GM21717 (cell line): Measurements from ENCODE around the gene SMARCB1.

ENCODE experiments used
- ATAC-seq: cut with Tn5 transposase; IDR thresholded peaks from one replicate; pipeline ENCODE4 v1.9.1; 2021; ENCODE audit warnings: mild to moderate bottlenecking, moderate library complexity; ENCODE audit not compliant: unreplicated experiment

SMARCB1 gene

DNA sequence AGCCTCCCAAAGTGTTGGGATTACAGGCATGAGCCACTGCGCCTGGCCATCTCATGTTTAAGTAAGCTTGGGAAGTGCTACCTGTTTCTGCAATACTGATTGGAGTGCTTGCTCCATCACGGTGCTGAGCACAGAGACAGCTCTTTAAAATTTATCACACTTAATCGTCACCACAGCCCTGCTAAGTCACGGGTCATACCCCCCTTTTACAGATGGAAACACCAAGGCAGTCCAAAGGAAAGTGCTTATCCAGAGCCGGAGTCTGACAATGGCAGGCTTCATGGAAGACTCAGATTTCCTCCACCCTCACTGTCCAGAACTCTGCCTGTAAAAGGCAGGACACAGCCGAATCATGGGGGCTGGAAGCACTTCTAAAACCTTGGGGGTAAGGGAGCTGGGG, 26.7 kb upstream of the SMARCB1 start:
- no peak for ATAC-seq

DNA sequence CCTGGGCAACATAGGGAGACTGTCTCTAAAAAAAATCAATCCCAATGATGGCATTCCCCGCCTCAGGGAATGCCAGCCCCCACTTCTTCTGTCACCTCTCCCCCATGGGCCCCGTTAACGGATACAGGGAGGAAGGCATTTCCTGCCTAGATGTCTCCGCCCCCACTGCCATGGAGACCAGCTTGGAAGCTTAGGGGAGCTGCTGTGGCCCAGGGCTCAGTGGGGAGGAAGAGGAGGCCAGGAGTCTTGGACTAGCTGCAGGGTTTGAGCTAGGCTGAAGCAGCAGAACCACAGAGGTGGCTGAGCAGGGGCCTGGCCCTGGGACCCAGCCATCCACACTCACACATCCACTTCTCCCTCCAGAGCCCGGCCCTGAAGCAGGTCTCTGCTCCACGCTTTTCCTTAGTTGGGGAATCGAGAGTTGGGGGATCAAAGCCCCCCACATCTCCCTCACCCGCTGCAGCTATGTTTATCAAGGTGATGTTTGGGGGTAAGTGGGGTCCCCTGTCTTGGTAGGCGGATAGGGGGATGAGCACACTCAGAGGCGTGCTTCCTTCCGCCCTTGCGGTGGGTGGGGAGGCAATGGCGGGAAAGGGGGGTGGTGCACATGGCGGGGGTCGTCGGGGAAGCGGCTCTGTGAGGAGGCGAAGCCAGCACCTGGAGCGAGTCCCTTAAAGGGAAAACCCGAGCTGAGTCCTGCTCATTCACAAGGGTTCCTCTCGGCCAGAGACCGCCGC, 23.8 kb upstream of the SMARCB1 start, which contains the start of gene C22orf15:
C22orf15 (plus strand) TSS at position 149 of the 737 bp plus-strand sequence; CDS start at position 466, 317 bp downstream.
- ATAC-seq, result no peak

DNA sequence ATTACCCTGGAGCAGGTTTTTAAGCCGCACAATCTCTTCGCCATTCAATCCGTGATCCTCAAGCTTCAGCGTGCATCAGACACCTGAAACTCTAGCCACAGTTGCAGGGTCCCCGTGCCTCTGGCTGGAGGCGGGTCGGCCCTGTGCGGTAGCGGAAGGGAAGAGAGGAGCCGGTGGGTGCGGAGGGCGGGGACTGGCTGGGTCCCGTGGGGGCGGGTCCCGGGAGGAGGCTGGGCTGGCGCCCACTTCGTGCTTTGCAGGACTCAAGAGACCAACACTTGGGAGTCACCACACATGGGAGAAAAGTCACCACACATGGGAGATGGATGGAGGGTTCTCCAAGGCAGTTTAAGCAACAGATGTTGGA, 23.2 kb upstream of the SMARCB1 start:
- no peak for ATAC-seq

DNA sequence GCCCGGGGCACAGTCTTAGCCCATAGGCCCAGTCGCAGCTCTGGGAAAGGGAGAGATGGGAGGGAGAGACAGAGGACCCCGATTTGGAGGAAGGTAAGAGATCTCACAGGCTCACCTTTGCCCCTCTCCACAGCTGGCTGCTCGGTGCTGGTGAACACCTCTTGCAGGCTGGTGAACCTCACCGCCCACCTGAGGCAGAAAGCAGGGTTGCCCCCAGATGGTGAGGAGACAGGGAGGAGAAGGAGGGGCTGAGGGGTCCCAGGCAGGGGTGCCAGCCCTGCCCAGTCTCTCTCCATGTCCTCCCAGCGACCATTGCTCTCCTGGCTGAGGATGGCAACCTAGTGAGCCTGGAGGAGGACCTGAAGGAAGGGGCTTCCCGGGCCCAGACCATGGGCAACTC, 22.8 kb upstream of the SMARCB1 start:
- ATAC-seq, result no peak

DNA sequence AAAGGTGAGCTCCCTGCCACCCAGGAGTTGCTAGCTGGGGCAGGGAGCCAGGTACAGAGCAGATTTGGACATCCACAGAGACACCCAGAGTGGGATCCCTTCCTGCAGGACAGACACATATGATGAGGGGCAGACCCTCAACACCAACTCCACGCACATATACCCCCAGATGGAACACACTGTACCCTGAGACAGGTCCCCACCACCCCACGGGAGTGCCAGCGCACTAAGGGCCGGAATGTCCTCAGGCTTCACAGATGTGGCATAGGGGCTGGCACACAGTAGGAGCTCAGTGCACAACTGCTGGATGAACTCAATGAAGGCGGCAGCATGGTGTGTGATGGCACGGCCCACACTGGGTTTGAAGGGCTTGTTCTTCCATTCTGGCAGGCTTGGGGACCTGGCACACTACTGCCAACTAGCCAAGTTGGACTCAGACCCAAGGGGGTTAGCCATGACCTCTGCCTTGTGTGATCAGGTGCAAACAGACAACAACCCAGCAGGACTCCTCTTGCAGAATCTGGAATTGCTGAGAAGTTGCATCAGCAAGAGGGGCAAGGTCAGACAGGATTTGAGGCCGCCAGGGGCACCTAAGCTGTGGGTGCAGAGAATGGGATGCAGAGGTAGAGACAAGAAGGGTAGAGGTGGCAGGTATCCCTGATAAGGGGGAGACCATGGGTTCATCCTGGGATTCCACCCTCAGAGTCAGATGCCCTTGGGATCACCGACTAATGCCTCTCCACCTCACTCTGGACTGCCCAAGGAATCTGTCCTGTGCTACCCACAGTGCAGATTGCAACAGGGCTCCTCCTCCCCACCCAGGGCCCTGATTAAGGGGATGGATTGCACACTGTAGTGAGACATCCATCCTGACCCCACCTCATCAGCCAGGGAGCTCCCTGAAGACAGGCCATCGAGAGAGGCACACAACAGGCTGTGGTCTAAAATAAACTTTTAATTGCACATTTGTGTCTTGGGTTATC, 21.6 kb upstream of the SMARCB1 start:
- no peak for ATAC-seq

DNA sequence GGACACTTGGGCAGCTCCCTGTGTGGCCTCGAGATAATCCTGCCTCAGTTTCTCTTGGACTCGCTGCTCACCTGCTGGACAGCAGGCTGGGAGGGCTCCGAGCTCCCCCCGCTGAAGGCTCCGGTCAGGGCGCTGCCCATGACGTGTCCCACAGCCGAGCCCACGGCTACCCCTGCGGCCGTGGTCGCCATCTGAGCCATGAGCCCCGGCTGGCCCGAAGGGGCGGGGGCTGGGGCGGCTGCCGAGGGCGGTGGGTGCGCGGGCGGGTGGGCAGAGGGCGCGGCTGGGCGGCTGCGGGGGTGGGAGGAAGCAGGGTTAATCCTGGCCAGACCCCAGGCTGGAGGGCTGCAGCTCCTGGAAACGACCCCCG, 19.5 kb upstream of the SMARCB1 start:
- no peak for ATAC-seq

DNA sequence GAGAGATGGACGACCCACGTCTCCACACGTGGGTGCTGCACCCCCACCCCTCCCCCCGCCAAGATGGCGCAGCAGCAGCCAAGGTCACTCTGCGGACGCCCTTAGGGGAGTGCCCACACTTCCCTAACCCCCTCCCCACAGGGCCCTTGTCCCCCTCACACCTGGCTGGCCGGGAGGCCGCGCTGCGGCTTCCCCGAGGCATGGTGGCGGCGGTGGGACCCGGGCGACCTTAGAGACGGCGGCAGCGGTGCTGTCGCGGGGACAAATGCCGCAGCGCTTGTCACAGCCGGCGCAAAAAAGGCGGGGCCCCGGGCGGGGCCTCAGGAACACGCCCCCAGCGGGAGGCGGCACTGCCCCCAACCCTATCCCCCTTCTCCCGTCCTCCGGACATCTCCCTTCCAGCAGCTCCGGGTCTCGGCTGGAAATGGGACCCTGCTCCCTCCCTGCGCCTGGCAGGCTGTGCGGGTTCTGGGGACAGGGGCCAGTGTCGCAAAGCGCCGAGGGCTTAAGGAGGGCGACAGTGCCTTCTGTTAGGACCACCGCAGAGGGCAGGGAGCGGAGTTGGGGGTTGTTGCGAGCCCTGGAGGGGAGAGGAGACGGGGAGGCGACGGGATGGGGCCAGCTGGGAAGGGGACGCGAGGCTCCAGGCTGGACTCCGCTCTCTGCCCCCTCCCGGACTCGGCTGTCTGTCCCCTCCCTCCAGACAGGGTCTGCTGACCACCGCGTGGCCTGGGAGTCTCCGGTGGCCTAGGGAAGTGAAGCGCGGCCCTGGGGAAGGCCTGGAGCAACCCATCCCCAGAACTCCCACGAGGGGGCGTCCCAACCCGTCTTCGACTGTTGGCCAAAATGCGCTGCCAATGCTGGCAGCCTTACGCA, 18.9 kb upstream of the SMARCB1 start, which contains the start of gene CHCHD10:
CHCHD10 (minus strand) TSS at position 300 of the 876 bp plus-strand sequence; CDS start at position 202, 98 bp downstream.
- ATAC-seq, result peak; percentile 36

DNA sequence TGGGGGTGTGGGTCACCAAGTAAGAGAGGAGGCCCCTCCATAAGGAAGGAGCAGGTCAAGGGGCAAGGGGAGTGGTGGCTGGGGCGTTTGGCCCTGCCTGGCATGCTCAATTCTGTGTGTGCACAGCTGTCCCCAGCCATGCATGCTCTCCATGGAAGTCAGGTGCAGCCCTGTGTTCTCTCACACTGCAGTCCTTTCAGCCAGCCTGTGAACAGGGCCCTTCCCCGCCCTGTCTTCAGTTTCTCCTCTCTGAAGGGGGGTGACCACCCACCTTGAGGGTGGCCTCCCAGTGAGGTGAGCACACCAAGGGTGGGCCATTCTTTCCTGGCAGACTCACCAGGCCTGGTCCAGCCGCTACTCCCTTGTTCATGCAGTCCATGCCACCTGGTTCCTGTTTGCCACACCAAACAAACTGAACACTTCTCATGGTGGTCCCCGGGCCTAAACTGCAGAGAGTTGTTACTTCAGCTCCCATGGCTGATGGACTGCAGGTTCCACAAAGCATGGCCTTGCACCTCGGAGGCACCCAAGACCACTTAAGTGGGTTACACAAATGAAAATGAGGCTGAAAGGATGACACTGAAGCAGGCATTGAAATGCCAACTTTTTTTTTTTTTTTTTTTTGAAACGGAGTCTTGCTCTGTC, 17.3 kb upstream of the SMARCB1 start:
- no peak for ATAC-seq

DNA sequence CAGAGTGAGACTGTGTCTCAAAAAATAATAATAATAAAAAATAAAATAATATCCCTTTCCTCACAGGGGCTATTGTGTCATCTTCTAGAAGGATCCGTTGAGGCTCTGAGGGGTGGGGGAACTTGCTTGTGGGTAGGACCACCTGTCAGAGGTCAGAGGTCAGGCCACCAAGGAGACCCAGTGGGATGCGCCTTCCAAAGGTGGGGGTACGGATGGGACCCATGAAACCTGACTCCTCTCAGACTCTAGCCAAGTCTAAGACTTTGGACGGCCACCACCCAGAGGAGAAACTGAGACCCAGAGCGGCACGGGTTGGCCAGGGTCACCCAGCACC, 14.5 kb upstream of the SMARCB1 start:
- no peak for ATAC-seq

DNA sequence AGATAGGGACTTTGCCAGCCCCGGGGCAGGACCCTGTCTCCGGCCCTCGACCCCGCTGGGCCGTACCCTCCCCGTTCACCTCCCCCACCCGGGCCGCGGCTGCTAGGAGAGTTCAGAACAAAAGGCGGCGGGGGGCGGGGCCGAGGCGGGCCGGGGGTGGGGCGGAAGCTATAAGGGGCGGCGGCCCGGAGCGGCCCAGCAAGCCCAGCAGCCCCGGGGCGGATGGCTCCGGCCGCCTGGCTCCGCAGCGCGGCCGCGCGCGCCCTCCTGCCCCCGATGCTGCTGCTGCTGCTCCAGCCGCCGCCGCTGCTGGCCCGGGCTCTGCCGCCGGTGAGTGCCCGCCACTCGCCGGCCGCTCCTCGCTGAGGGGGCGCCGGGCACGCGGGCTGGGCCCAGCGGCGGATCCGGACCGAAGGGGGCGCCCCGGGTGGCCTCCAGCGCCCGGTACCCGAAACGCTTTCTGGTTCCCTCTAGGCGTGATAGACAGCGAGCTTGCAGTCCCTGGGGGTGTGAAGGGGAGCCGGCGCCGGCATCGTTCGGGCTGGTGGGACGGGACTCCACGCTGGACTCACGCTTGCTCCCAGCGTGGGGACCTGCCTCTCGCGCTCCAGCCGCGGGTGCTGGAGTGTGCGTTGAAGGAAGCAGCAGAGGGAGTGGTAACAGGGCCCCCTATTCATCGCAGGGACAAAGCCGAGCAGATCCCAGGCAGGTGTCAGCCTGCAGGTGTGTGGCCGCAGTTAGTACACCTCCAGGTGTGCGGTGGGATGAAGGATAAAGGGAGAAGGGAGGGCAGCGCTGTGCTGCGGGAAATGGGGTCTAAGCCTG, 13.9 kb upstream of the SMARCB1 start, which contains the start of gene MMP11:
MMP11 (plus strand) TSS at position 201 of the 825 bp plus-strand sequence; CDS start at position 223, 22 bp downstream.
- ATAC-seq, result no peak

DNA sequence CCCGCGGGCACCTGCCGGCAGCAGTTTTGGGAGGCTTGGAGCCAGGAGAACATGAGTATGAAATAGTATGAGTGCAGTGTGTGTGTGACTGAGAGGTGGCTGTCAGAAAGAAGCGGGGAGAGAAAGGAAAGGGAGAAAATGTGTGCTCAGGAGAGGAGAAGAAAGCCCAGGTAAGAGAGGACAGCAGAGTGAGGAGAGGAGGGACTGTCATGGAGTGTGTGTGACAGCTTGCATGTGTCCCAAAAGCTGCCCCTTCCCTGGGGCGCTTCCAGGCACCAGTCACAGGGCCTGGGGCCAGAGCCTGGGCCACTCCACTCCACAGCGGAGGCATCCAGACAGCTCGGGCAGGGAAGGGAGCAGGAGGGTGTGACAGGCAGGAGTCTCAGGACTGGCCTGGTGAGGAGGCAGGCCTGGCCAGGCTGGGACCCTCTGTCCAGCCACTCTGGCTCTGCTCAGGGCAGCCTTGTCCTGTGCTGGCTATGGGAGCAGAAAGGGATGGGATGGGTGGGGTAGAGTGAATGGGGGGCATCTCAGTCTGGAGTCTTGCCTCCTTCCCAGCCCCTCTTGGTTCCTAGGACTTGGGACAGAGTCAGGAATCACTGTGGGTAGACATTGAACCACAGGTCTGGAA, 13.2 kb upstream of the SMARCB1 start:
- ATAC-seq, result no peak

DNA sequence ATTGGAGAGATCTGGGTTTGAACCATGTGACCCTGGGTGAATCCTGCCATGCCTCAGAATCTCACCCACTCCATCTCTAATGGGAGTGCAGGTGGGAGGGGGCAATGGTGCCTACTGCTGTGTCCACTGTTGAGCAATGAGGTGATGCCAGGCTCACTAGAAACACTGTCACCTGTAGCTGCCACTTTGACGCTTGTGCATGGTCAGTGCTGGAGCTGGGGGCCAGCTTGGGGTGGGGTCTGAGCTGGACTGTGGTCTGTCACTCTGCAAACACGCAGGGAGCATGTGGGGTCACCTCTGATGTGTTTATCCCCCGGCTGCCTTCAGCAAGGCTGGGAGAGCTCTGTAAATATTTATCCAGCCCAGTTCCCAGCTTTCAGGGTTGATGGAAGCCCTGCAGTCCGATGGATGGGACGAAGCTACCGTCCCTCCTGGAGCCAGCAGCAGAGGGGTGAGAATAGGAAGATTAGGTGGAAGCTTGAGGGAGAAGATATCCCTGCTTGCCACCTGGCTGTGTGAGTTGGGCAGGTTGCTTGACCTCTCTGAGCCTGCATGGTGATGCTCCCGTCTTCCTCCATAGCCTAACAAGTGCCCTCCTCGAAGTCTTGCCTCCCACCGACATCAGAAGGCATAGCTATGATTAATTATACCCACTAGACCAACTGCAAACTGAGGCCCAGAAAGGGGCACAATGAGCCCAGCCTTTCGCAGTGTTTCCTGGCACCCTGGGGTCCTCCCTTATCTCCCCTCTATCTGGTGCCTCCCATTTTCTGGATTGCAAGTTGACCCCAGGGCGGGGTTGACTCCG, 12.4 kb upstream of the SMARCB1 start:
- ATAC-seq, result no peak

DNA sequence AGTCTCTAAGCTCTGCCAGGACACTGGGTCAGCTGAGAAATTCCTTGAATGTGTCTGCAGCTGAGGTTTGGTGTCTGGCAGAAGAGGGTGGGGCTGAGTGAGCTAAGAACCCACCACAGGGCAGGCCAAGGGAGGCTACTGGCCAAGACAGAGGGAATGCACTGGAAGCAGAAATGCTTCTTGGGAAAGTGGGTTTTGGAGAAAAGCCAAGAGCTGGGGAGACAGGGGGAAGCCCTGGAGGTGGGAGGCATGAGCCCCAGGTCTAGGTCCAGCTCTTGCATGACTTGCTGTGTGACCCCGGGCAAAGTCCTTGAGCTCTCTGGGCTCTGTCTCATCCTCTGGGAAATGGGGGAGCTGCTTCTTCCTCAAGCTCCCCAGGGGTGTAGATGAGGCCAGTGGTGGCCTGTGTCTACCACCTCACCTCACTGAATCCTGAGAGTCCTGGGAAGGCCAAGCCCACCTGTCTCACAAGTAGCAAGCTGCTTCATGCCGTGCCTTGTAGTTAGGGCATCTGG, 11.8 kb upstream of the SMARCB1 start:
- ATAC-seq, result no peak

DNA sequence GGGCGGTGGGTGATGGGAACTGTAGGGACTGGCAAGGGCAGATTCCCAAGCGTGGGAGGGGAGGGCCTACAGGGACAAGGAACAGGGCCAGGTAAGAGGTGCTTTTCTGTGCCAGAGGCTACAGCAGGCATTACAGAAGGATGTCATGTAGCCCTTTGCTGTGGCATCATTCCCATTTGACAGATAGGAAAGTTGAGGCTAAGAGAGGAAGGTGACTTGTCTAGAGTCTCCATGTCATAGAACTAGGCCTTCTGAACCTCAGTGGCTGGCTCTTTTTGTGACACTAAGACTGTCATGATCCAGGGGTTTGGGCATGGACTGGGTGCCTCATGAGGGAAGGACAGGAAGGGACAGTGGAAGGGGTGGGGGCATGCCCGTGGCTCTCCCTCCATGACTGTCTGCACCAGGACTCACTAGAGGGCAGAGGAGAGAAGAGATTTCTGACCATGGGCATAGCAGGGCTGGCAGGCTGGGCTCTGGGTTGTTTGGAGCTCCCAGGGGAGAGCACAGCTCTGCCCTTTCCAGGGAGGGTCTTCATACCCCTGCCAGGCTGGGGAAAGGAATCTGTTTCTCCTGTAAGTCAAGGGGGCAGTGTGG, 10.9 kb upstream of the SMARCB1 start:
- ATAC-seq, result no peak

DNA sequence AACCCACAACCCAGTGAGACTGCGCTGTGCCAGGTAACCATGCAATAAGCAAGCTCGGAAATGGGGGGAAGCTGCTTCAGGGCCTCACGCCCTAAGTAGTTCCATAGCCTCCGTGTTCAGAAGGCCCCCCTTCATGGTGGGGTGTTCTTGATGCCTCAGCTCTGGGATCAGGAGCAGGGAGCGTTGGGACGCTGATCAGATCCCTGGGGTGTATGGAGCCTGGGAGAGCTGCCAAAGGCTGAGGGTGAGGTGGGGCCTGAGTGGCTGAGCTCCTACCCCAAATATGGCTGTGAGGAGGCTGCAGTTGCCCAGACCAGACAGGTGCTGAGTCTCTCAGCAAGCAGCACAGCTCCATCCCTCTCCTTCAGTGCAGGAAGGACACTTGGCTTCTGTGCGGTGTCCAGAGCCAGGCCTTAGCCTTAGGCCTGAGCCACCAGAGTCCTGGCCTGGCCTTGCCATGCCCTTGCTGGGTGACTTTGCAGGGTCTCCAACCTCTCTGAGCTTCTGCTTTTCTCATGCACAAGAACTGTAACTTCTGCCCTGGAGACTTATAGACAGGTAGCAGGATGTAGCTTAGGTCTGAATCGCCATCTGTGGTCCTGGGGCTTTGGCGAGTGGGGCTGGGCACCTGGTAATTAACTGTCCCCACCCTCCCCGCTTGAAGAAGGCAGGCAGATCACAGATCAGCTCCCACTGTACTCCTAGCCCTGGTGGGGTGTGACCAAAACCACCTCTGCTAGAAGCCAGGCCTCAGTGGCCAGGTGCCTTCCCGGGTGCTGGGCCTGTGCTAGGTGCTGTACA, 8.8 kb upstream of the SMARCB1 start:
- ATAC-seq, result no peak

DNA sequence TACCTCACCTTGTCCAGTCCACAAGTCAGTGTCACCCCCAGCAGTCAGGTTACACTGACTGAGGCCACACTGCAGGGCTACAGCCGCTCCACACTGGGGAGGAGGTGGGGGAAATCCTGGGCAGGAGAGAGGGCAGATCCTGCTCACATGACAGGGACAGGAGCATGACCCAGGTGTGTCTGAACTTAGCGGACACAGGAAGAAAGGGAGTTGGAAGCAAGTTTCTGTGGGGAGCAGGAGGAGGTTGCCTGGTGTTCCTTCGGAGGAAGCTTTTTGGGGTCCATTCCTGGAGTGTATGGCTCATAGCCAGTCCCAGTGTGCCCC, 8.2 kb upstream of the SMARCB1 start:
- no peak for ATAC-seq

DNA sequence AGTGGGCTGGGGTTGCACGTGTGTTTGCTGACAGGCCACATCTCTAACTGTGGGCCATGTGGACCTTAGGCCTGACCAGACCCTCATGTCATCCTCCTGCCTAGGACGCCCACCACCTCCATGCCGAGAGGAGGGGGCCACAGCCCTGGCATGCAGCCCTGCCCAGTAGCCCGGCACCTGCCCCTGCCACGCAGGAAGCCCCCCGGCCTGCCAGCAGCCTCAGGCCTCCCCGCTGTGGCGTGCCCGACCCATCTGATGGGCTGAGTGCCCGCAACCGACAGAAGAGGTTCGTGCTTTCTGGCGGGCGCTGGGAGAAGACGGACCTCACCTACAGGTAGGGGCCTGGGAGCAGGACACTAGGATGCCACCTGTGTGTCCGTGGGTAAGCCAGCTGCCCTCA, 7.7 kb upstream of the SMARCB1 start:
- ATAC-seq, result no peak
